IMR-90 (cell line): ENCODE results near the gene MAN2B1.

Experiments used
- CTCF ChIP-seq: conservative IDR thresholded peaks from 2 replicates; pipeline ENCODE4 v1.5.1; 2012; ENCODE audit warnings: mild to moderate bottlenecking, low read depth, low read length, improper control_type of control experiment
- USF2 ChIP-seq: fragments of 150-350 bp; IDR thresholded peaks from 2 replicates; pipeline ENCODE4 v1.6.1; 2017; ENCODE audit warnings: mild to moderate bottlenecking, antibody characterized with exemption, low read length, low read depth

- TF ChIP-seq CTCF = peak; percentile 75
- TF ChIP-seq USF2 = no peak
Measured at GRCh38 chr19:12676384-12676792, 9.8 kb upstream of the MAN2B1 start.
